Osteocyte (in vitro differentiated cells): Measurements from ENCODE around the gene PRKAR2B. TPM values are rescaled to one million over a fixed set of nuclear protein-coding genes. Genes with fewer than 3 reads are reported as not detected.

Experiments used
- DNase-seq: peaks from one replicate; pipeline ENCODE4 v3.0.0; 2021; ENCODE audit warnings: mixed read lengths; ENCODE audit not compliant: unreplicated experiment; ENCODE audit errors: extremely low spot score
- H3K27ac Mint-ChIP-seq: one replicate; pipeline ENCODE4 v1.8.0; 2021; ENCODE audit warnings: mild to moderate bottlenecking, mixed read lengths; ENCODE audit not compliant: unreplicated experiment
- H3K27me3 Mint-ChIP-seq: one replicate; pipeline ENCODE4 v1.8.0; 2021; ENCODE audit warnings: mixed read lengths; ENCODE audit not compliant: unreplicated experiment
- H3K36me3 Mint-ChIP-seq: one replicate; pipeline ENCODE4 v1.8.0; 2021; ENCODE audit warnings: mixed read lengths; ENCODE audit not compliant: unreplicated experiment
- H3K4me1 Mint-ChIP-seq: one replicate; pipeline ENCODE4 v1.8.0; 2021; ENCODE audit warnings: mixed read lengths; ENCODE audit not compliant: unreplicated experiment
- H3K4me3 Mint-ChIP-seq: one replicate; pipeline ENCODE4 v1.8.0; 2021; ENCODE audit warnings: mild to moderate bottlenecking, moderate library complexity, mixed read lengths; ENCODE audit not compliant: unreplicated experiment
- H3K9me3 Mint-ChIP-seq: one replicate; pipeline ENCODE4 v1.8.0; 2021; ENCODE audit warnings: mixed read lengths; ENCODE audit not compliant: unreplicated experiment
- CTCF ChIP-seq: fragments of 200-600 bp; sonication (generic); IDR thresholded peaks from 2 replicates; pipeline ENCODE4 v1.5.0; 2021; ENCODE audit warnings: antibody characterized with exemption, mild to moderate bottlenecking, moderate library complexity
- total RNA-seq: library from RNA; stranded (reverse); gene quantifications from 2 replicates; pipeline ENCODE4 v1.2.1, GENCODE V29; 2021

PRKAR2B gene
- total RNA-seq, 1 donor from 2014 or later: 3.3 TPM

DNA sequence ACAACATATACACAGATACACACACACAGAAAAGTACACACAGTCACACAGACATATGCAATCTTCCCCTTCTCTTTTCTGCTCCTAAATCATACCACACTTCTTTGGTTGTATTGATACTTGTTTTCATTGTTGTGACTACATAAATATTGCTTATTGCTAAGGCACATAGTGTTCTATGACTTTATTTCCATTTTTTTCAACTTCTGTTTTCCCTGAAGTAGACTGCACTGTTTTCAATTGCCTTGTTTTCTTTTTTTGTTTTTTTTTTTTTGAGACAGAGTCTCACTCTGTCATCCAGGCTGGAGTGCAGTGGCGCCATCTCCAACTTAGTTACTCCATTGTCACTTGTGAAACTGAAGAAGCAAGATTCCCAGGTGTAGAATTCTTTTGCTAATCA, 10.0 kb upstream of the PRKAR2B start:
- no peaks in the 10 kb centered on the region for H3K36me3 Mint-ChIP-seq
- peaks cover 5% of the 10 kb centered on the region for H3K9me3 Mint-ChIP-seq
- no peak overlapping the region for H3K4me3 Mint-ChIP-seq
- no peak overlapping the region for H3K27ac Mint-ChIP-seq
- H3K27me3 Mint-ChIP-seq: peaks cover 2% of the 10 kb centered on the region
- TF ChIP-seq CTCF: no peak
- H3K4me1 Mint-ChIP-seq: no peaks in the 10 kb centered on the region
- DNase-seq: no peak

- no peaks in the 10 kb centered on the region for H3K36me3 Mint-ChIP-seq
- no peak overlapping the region for H3K27ac Mint-ChIP-seq
- H3K4me3 Mint-ChIP-seq: no peak overlapping the region
- no peaks in the 10 kb centered on the region for H3K4me1 Mint-ChIP-seq
- TF ChIP-seq CTCF: no peak
- H3K9me3 Mint-ChIP-seq: peaks cover 5% of the 10 kb centered on the region
- H3K27me3 Mint-ChIP-seq: peaks cover 2% of the 10 kb centered on the region
- no peak for DNase-seq
These were observed 9.1 kb upstream of the PRKAR2B start for GRCh38 chr7:107035446-107035845.

DNA sequence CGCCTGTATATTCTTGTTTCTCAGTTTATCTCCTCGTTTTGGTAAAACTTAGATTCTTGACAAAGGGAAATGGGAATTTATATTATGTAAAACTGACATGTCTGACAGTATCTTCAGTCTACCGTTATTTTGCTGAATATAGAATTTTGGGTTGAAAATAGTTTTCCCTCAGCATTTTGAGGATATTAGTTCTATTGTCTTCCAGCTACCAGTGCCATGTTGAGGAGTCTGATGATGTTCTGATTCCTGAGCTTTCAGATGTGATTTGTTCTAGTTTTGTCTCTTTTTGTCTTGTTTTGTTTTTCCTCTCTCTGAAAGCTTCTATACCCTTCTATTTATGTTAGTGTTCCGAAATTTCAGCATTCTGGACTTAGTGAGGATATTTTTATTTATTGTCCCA, 8.0 kb upstream of the PRKAR2B start:
- peaks cover 5% of the 10 kb centered on the region for H3K9me3 Mint-ChIP-seq
- DNase-seq: no peak
- H3K4me3 Mint-ChIP-seq: no peak overlapping the region
- no peak overlapping the region for H3K27ac Mint-ChIP-seq
- H3K36me3 Mint-ChIP-seq: no peaks in the 10 kb centered on the region
- no peak for TF ChIP-seq CTCF
- H3K4me1 Mint-ChIP-seq: no peaks in the 10 kb centered on the region
- peaks cover 2% of the 10 kb centered on the region for H3K27me3 Mint-ChIP-seq

DNA sequence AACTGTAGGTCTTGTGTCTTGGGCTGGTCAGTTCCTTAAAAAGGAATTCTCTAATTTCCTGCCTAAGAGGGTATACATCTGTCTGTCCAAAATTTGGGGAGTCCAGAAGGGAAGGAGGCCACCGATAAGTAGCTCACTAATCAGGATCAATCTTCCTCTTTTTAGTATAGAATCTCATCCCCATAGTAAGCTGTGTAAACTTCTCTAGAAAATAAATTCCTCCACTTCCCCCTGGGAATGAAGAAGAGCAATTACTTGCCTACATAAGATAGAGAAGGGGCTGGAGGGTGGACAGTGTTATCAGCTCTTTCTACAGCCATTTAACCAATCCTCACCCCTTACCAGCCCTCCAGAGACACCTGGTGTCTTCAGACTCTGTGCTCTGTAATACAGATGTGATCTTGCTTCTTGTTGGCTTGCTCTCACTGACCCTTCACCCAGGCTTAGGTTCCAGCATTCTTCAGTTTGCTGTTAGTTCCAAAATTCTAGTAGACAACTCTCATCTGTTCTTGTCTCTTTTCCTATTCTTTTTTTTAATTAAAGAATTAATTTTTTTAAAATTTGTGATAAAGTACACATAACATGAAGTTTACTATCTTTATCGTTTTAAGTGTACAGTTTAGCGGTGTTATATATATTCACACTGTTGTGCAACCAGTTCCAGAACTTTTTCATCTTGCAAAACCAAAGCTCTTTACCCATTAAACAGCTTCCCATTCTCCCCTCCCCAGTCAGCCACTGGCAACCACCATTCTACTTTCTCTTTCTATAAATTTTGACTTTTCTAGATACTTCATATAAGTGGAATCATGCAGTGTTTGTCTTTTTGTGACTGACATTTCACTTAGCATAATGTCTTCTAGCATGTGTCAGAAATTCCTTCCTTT, 6.5 kb upstream of the PRKAR2B start:
- TF ChIP-seq CTCF: no peak
- Mint-ChIP-seq H3K4me3 (no peak overlapping the region), H3K4me1 (no peaks in the 10 kb centered on the region), H3K27me3 (peaks cover 2% of the 10 kb centered on the region), H3K36me3 (no peaks in the 10 kb centered on the region), H3K27ac (no peak overlapping the region), H3K9me3 (peaks cover 5% of the 10 kb centered on the region)
- no peak for DNase-seq

DNA sequence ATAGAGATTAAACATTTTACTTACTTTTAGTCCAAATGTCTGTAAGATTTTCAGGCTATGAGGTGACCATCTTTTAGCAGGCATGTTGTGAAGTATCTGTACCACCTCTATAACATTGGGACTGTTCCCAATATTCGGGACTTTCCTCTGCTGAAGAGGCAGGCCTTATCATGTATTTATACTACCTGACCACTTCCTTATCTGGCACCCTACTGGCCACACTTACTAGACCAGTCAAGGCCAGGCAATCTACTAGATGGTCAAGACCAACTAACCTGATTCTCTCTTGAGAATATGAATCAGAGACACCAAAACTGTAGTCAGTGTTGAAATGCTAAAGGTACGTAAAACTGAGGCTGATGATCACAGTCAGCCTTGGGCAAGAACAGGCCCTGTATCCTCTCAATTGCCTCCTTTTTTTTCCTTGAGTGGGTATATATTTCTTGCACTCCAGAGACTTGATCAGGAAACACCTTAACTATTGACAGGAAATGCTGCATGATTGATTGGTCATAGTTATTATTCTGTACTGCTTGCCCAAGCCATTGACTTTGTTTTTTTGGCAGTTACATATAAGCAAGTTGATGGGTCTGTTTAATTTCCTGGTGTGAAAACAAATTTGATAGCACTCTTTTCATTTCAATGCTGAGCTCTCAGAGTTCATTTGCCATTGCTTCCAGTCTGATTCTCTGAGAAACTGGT, 5.2 kb upstream of the PRKAR2B start:
- no peak overlapping the region for H3K27ac Mint-ChIP-seq
- peaks cover 5% of the 10 kb centered on the region for H3K9me3 Mint-ChIP-seq
- no peak for DNase-seq
- peaks cover 4% of the 10 kb centered on the region for H3K4me1 Mint-ChIP-seq
- no peak overlapping the region for H3K4me3 Mint-ChIP-seq
- peaks cover 2% of the 10 kb centered on the region for H3K27me3 Mint-ChIP-seq
- H3K36me3 Mint-ChIP-seq: no peaks in the 10 kb centered on the region
- no peak for TF ChIP-seq CTCF
